ENCODE measurements around the gene CAPN14. TPM values are rescaled to one million over a fixed set of nuclear protein-coding genes. Genes with fewer than 3 reads are reported as not detected.

Gene CAPN14, protein sequence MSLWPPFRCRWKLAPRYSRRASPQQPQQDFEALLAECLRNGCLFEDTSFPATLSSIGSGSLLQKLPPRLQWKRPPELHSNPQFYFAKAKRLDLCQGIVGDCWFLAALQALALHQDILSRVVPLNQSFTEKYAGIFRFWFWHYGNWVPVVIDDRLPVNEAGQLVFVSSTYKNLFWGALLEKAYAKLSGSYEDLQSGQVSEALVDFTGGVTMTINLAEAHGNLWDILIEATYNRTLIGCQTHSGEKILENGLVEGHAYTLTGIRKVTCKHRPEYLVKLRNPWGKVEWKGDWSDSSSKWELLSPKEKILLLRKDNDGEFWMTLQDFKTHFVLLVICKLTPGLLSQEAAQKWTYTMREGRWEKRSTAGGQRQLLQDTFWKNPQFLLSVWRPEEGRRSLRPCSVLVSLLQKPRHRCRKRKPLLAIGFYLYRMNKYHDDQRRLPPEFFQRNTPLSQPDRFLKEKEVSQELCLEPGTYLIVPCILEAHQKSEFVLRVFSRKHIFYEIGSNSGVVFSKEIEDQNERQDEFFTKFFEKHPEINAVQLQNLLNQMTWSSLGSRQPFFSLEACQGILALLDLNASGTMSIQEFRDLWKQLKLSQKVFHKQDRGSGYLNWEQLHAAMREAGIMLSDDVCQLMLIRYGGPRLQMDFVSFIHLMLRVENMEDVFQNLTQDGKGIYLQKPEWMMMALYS
- total RNA-seq, result under 0.01 TPM in 2 replicates

DNA sequence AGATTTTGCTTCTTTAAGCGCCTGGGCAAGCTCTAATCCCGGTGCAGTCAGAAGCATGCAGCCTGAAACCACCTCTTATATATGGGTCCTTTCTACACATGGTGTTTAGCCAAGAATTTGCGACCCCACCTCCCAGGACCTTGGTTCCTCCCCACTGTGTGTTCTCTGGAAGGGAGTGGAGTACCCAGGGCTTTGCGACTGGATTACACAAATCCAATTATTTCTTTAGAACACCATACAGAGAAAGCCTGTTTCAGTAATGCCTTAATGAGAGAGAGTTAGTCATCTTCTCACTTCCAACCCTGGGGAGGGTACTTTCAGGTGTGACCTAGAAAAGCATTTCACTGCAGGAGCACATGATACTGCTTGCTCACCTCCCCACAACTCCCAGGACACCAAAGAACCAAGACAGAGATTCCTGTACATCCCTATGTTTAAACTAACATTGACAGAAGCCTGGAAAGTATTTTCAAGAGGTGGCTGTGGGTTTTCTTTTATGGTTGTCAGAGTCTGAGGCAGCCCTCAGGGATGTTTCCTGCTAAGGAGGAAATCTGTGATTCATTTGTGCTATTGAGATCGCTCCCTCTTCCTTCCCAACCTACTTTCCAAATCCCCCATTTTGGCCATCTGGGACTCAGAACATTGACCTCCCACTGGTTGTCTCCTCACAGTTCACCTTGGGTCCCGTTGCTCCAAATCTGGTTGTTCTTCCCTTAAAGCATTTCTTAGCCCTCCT lies at the start of gene CAPN14:
TSS of gene CAPN14 (minus strand) at position 51 of the 736 bp plus-strand sequence. CDS start 12,068 bp downstream, outside the sequence.

DNA sequence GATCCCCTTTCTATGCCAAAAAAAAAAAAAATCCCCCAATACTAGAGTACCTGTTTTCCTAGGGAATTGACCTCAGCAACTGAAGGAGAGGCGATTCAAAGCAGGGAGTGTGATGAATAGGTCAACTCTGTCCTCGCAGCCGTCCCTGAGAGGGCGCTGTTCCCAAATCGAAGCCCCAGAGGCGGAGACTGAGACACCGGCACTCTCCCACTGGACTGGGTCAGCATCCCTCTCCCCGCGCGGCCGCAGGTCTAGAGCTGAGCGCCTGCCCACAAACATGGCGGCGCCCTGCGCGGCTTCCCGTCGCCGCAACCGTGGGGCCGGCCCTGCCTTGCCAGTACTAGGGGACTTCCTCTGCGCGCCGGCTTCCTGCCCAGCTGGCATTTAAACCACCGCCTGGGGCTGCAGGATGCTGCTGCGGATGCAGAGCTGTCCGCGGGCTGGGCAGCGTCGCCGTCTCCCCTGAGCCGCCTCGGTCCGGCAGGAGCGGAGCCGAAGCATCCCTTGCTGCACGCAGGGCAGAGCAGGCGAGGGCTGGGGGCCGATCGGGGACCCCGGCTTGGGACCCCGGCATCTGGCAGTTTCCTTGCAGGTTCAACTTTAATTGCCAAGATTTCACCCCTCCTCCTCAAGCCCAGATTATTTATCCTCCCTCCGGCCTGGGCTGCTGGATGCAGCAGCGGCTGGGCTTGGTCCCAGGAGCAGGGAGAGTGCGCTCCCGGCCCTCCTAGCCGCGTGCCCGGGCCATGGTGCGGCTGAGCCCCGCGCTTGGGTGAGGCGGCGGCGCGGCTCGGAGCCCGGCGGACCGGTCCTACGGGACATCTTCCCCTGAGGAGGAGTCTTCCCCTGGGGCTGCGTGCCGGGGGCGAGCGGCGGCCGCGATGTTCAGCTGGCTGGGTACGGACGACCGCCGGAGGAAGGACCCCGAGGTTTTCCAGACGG lies 16.7 kb upstream of the CAPN14 start, which contains the start of gene EHD3:
TSS of gene EHD3 (plus strand) at position 412 of the 942 bp plus-strand sequence. CDS start at position 882, 470 bp downstream.

DNA sequence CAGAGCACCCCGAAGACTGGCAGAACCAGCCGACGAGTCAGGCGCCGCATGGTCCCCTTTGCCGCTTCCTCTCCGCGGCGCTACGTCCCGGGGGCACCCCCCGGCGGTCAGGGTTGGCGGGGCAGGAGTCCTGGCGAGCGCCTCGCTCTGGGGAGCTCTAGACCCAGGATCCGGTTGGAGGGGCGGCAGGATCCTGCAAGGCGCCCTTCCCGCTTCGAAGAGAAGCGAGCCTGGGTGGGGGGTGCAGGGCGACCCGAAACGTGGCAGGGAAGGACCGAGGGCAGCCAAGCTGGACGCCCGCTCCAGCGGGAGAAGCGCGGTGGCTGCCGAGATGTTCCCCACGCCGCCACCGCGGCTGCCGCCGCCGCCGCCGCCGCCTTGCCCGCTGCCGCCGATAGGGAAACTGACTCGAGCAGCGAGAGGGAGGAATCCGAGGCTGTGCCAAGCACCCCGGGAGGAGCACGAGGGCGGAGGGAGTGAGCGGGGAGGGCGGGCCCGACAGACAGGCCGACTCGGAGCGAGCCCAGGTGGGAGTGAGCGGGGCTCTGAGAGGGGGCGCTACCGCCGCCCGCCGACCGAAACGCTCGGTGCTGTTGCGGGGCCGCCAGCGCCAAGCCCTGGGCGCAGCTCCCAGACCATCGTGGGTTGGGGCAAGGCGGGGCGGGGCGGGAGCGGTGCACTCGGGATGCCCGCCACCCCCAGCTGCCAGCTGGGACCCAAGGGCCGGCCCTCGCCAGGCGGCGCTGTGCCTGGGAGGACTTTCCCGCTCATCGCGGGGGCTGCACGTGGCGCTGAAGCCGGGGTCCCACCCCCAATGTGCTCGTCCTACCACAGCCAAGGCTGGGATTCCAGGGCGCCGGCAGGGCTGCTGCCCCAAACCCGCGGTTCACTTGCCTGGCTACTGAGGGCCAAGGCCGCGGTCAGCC lies 79.0 kb downstream of the CAPN14 start, which contains the start of gene GALNT14:
TSS of gene GALNT14 (minus strand) at position 404 of the 926 bp plus-strand sequence. CDS start at position 50, 354 bp downstream.

Other genes starting within 250 kb of the CAPN14 start
- 1.4 and 2.6 TPM in 2 replicates for gene GALNT14, start 79.1 kb downstream of the CAPN14 start, total RNA-seq
- gene EHD3, start 16.6 kb upstream of the CAPN14 start, total RNA-seq, result 7.9 and 9.4 TPM in 2 replicates
- gene XDH, start 197.2 kb upstream of the CAPN14 start, total RNA-seq, result not detected in 2 replicates